GM21447 (cell line): Measurements from ENCODE around the gene KRTAP25-1.

ENCODE experiments used
- ATAC-seq: cut with Tn5 transposase; IDR thresholded peaks from one replicate; pipeline ENCODE4 v1.9.1; 2021; ENCODE audit not compliant: unreplicated experiment

Gene KRTAP25-1

DNA sequence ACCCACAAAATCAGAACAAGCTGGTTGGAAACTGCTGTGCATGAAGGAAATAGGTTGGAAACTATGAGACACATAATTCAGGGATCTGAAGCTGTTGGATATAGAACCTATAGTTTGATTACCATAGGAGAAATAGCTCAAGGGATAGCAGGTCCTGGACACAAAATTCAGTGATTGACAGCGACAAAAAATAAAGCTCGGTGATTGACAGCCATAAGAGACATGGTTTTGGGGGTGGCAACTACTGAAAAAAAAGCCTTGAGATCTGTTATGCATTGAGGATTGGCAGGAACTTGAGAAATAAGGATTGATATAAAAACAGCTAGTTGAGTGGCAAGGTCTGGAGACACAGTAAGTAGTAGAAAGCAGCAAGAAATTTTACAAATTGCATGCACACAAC is at the start of gene KRTAP25-1:
Gene KRTAP25-1, minus strand, starts transcription at position 300 of the 400 bp plus-strand sequence. Its CDS starts 24 bp downstream, at position 276.
- ATAC-seq: no peak

GRCh38 chr21:30338717-30339116 is 49.4 kb upstream of the KRTAP25-1 start:
- no peak for ATAC-seq

- ATAC-seq: no peak
Observed at GRCh38 chr21:30337772-30338171, 48.5 kb upstream of the KRTAP25-1 start.

GRCh38 chr21:30337276-30337744 is 48.0 kb upstream of the KRTAP25-1 start, which contains the start of gene KRTAP27-1:
KRTAP27-1 (minus strand) TSS chr21:30337694; CDS start chr21:30337668, 26 bp downstream.
- ATAC-seq: no peak

DNA sequence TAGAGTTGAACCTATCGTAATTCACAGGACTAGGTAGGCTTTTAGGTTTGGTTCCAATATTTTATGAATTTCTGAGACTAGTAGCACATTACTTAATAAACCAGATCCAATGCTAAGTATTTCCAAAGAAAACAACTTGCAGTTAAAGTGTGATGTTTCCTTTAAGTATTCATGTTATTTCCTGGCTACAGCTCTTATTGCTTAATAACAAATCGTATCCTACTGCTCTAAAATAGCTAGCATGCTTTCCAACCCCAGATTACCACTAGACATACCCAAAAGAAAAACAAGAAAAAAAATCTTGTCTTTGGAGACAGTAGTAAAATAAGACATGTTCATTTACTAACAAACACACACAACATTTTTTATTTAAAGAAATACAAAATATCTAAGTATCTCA is 47.3 kb upstream of the KRTAP25-1 start:
- ATAC-seq: no peak

DNA sequence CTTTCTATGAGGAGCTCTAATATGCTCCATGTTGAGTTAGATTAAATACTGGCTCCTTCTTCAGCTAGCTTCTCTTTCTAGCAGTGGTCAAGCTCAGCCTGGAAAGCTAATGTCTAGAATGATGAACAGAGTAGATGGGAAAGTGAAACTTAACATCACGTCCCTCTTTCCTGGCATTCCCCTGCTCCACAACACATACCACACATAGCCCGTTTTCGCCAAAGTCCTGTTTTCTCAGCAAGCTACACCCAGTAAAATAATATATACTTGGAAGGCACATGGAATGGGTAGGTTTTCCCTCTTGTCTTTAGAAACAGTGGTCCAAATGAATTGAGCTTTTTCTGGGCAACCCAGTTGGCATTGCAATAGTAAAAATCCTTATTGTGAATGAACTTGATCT is 44.4 kb upstream of the KRTAP25-1 start:
- ATAC-seq: no peak

DNA sequence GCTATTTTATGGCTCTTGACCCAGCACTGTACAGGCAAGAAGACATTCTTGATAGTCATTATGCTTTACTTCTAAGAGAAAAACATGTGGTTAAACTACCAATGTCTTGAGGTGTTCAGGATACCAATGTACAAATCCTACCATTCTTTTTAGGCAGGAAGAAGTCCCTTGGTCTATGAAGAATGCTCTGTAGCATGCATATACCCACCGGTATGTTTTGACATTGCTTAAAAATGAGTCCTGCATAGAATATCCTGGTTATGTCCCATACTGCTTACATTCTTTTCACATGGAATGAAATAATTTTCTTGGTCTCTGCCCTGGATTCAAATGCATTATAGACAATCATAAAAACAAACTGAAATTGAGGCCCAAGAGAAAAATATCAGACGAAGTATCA is 43.4 kb upstream of the KRTAP25-1 start:
- no peak for ATAC-seq

GRCh38 chr21:30329203-30329875 is 40.0 kb upstream of the KRTAP25-1 start:
- no peak for ATAC-seq

DNA sequence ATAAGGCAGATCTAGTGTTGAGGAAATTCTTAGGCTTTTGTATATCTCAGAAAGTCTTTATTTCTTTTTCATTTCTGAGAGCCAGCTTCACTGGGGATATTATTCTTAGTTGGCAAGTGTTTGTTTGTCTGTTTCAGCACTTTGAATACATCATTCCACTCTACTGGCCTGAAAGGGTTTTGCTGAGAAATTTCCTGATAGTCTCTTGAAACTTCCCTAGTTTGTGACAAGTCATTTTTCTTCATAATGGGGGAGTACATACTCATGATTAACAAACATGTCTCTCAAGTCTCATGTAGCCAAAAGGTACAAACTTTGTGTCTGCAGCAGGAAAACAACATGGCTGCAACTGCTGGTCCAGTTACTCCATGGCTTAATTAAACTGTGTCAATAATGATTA is 37.1 kb upstream of the KRTAP25-1 start:
- ATAC-seq: no peak

DNA sequence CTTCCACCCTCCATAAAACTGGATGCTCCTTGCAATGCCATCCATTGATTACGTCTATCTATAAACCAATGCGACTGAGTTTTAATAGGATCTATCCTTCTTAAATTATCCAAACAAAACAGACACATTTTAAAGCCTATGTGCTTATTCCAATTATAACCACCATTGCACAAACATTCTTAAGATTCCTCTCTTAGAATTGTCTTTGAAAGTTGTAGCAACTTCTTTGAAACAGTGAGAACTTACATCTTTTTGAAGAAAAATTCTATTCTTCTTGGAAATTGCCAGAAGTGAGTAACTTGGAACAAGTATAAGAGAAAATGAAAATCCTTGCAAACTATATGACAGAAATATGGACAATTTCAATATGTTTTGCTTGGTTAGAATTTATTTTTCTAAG is 30.9 kb upstream of the KRTAP25-1 start, which contains the start of gene KRTAP26-1:
Gene KRTAP26-1, minus strand, starts transcription at position 101 of the 400 bp plus-strand sequence. CDS start 280 bp downstream, outside the sequence.
- ATAC-seq: no peak

GRCh38 chr21:30315701-30316100 is 26.4 kb upstream of the KRTAP25-1 start:
- ATAC-seq: no peak

- ATAC-seq: no peak
Observed at GRCh38 chr21:30306884-30307283, 17.6 kb upstream of the KRTAP25-1 start.

- no peak for ATAC-seq
Observed at GRCh38 chr21:30305136-30305535, 15.8 kb upstream of the KRTAP25-1 start.

GRCh38 chr21:30282850-30283249 is 6.5 kb downstream of the KRTAP25-1 start, which contains the start of gene KRTAP24-1:
KRTAP24-1 (minus strand) TSS chr21:30282950; CDS start chr21:30282932, 18 bp downstream.
- ATAC-seq: no peak

GRCh38 chr21:30271611-30272010 is 17.7 kb downstream of the KRTAP25-1 start:
- no peak for ATAC-seq

- no peak for ATAC-seq
Observed at GRCh38 chr21:30271156-30271555, 18.2 kb downstream of the KRTAP25-1 start.

DNA sequence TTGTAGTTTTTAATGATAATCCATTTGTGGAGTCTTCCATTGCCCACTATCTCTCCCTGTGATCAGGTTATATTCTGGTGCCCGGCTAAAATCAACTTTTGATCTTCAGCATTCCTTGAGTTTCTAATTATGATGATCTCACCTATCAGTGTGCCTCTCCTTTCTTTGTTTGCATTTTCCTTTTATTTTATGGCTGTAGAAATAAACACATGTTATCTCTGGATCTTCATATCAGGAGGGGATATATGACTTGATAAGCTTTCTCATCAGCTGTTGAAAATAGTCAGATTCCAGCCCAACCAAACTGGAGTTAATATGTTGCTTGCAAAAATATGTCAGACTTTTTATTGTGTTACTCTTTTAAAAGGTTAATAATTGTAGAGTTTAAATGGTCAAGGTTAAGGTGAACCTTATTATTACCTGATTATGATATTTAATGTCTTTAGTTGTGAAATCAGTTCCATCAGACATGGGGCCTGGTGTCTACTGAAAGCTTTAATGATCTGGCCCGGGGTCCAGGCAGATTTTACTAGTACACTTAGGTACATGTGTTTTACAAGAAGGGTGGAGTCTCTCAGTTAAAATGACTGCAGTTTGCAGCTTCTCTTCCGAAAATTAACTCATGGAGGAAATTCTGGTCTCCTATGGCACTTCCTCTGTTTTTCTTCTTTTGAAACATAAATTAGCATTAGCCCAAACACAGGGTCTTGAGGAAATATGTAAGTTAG is 19.3 kb downstream of the KRTAP25-1 start:
- ATAC-seq: no peak

GRCh38 chr21:30268608-30269197 is 20.6 kb downstream of the KRTAP25-1 start:
- no peak for ATAC-seq

DNA sequence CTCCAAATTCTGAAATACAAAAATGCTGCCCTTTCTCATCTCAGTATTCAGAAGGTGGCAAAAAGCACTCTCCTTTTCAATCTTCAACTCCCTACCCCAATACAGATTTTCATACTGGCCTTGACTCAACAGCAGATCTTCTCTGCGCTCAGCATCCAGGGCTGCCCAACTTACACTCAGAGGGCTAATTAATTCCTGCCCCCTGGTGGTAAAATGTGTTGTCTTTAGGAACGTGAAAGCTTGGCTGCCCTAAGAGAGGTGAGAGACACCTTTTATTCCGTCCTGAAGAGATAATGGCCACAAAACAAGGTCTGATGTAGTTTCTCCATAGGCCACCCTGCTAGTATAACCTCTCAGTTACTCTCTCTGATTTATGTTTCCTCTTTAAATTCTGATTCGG is 31.5 kb downstream of the KRTAP25-1 start:
- no peak for ATAC-seq

GRCh38 chr21:30256100-30256499 is 33.2 kb downstream of the KRTAP25-1 start:
- ATAC-seq: no peak

GRCh38 chr21:30255679-30256078 is 33.6 kb downstream of the KRTAP25-1 start:
- ATAC-seq: no peak

DNA sequence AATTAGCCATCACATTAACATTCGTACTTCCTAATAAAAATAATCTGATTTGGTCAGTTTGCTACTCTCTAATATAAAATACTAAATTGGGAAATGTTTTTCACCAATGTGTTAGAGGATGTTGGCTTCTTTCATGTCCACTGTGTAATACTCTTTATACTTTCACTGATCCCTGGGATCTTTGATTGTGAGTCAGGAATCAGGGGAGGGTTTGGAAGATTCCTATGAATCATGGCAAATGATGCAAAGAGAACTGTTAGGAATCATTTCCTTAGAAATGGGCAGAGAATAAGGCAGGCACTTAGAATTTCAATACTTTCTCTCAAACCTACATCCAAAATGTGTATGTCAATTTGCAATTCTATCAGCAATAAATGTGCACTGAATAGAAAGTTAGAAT is 37.5 kb downstream of the KRTAP25-1 start:
- ATAC-seq: no peak
